ENCODE measurements around the gene SPATA13. TPM values are rescaled to one million over a fixed set of nuclear protein-coding genes. Genes with fewer than 3 reads are reported as not detected.

SPATA13 gene
- total and polyA plus RNA-seq, 2 donors (not counting 1 experiment from before 2014, with no cell fraction given) = 5.7 to 8.3 TPM

DNA sequence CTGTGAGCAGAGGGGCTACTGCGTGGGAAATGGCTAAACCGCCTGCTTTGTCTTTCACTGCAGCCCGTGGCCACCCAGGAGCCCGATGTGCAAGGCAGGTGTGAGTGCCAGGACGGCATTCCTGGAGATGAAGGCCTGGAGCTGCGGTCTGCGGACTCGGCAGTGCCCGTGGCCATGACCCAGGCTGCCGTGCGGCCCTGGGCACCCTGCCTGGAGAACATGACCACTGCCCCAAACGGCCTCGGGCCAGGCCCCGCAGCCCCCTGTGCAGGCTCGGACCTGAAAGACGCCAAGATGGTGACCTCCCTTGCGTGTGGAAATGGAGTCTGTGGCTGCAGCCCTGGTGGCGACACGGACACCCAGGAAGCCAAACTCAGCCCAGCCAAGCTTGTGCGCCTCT is 62.2 kb downstream of the SPATA13 start:
- Histone ChIP-seq H3K27ac (ENCODE audit: low read length in 2 of 2) (no peak overlapping the region), H3K4me1 (ENCODE audit: control insufficient read depth in 2 of 2, insufficient read depth in 2 of 2, low read length in 2 of 2) (peaks cover 17 to 31% of the 10 kb centered on the region in 2 donors), H3K79me2 (ENCODE audit: control insufficient read depth, insufficient read depth, low read length) (no peaks in the 10 kb centered on the region), H3K9me3 (ENCODE audit: control extremely low read depth in 1 of 3, control insufficient read depth in 2 of 3, insufficient read depth in 1 of 3, low read length in 2 of 3) (peaks cover 0 to 1% (median 0%) of the 10 kb centered on the region in 3 donors), H2AFZ (ENCODE audit: insufficient read depth, low read depth, low read length, poor library complexity, severe bottlenecking) (no peak overlapping the region), H3K36me3 (replicated peaks in 1 of 2; ENCODE audit: control extremely low read depth in 1 of 2, control insufficient read depth in 1 of 2, extremely low read depth in 1 of 2, insufficient read depth in 2 of 2, low read length in 1 of 2) (no peaks in the 10 kb centered on the region), H3K4me3 (ENCODE audit: control extremely low read depth in 1 of 5, extremely low read depth in 1 of 5, insufficient read depth in 1 of 5, low read depth in 2 of 5, low read length in 4 of 5) (no peak overlapping the region), H3K27me3 (replicated peaks in 1 of 4; ENCODE audit: control extremely low read depth in 1 of 4, control insufficient read depth in 3 of 4, insufficient read depth in 4 of 4, low read length in 3 of 4) (no peaks in the 10 kb centered on the region), H3K4me2 (replicated peaks; ENCODE audit: low read depth, low read length, poor library complexity, severe bottlenecking) (no peak overlapping the region), H4K20me1 (ENCODE audit: control insufficient read depth, insufficient read depth, low read length, poor library complexity, severe bottlenecking) (no peaks in the 10 kb centered on the region), H3K9ac (ENCODE audit: low read length) (no peak overlapping the region)
- H3K4me3 Mint-ChIP-seq = no peak overlapping the region
- H3K4me1 Mint-ChIP-seq = peaks cover 38% of the 10 kb centered on the region
- intact Hi-C loops (cut with micrococcal nuclease) = loop anchor here (2.0 to 5.0 kb wide), 2 partner anchors 38 to 335 kb away; partner anchors contain the start of gene MIPEP
- H3K27me3 Mint-ChIP-seq = no peaks in the 10 kb centered on the region
- WGBS (ENCODE audit: insufficient coverage) = 98% methylated on average over 20 of the region's 20 CpGs
- no peak overlapping the region for H3K27ac Mint-ChIP-seq
- TF ChIP-seq, protein P1, sequence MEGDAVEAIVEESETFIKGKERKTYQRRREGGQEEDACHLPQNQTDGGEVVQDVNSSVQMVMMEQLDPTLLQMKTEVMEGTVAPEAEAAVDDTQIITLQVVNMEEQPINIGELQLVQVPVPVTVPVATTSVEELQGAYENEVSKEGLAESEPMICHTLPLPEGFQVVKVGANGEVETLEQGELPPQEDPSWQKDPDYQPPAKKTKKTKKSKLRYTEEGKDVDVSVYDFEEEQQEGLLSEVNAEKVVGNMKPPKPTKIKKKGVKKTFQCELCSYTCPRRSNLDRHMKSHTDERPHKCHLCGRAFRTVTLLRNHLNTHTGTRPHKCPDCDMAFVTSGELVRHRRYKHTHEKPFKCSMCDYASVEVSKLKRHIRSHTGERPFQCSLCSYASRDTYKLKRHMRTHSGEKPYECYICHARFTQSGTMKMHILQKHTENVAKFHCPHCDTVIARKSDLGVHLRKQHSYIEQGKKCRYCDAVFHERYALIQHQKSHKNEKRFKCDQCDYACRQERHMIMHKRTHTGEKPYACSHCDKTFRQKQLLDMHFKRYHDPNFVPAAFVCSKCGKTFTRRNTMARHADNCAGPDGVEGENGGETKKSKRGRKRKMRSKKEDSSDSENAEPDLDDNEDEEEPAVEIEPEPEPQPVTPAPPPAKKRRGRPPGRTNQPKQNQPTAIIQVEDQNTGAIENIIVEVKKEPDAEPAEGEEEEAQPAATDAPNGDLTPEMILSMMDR (IDR thresholded peaks at IDR 0.05) = no peak
- TF ChIP-seq EZH2 (IDR thresholded peaks at IDR 0.05; ENCODE audit: borderline replicate concordance, insufficient read depth, low read depth, low read length, poor library complexity, severe bottlenecking) = no peak
- no peaks in the 10 kb centered on the region for H3K9me3 Mint-ChIP-seq (ENCODE audit: insufficient read depth)
- DNase-seq (no peak), ATAC-seq (ENCODE audit: low read depth) (no peak)
- ChIA-PET CTCF (interaction anchor here (1.1 kb wide), 1 partner anchor 202 kb away, joined by 3 read pairs; no protein-coding TSS in a partner anchor), POLR2A (no interaction called here)

DNA sequence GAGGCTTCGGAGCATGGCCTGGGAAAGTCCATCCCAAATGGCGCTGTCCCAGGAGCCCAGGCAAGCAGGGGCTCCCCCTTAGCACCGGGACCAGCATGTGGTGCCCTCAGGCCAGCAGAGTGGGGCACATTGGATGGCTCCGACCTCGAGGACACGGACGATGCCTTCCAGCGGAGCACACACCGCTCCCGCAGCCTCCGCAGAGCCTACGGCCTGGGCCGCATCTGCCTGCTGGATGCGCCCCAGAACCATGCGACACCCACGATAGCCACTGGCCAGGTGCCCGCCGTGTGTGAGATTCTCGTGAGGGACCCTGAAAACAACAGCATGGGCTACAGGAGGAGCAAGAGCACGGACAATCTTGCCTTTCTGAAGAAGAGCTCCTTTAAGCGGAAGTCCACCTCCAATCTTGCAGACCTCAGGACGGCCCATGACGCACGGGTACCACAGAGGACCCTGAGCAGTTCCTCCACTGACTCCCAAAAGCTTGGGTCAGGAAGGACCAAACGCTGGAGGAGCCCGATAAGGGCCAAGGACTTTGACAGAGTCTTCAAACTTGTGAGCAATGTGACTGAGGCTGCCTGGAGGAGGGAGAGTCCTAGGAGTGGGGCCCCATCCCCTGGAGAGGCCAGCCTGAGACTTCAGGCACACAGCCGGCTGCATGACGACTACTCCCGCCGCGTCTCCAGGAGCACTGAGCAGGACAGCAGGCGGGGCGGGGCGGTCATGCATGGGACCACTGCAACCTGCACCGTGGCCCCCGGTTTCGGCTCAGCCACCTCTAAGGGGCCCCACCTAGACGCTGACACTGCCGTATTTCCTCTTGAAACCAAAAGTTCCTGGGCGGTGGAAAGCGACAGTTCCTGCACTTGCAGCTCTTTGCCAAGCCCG is 63.1 kb downstream of the SPATA13 start:
- WGBS (ENCODE audit: insufficient coverage) = 69% methylated on average over 42 of the region's 42 CpGs
- no peaks in the 10 kb centered on the region for H3K27me3 ChIP-seq (replicated peaks in 1 of 4; ENCODE audit: control extremely low read depth in 1 of 4, control insufficient read depth in 3 of 4, insufficient read depth in 4 of 4, low read length in 3 of 4)
- ATAC-seq (ENCODE audit: low read depth) (peak; percentile 64), DNase-seq (peak; percentile 69)
- intact Hi-C loops (cut with micrococcal nuclease) = loop anchor here (2.0 to 5.0 kb wide), 2 partner anchors 37 to 336 kb away; partner anchors contain the start of gene MIPEP
- Mint-ChIP-seq H3K27ac (peak overlapping the region; percentile 92), H3K9me3 (ENCODE audit: insufficient read depth) (no peaks in the 10 kb centered on the region), H3K4me3 (peak overlapping the region; percentile 92), H3K4me1 (peaks cover 31% of the 10 kb centered on the region), H3K27me3 (no peaks in the 10 kb centered on the region)
- no peaks in the 10 kb centered on the region for H3K79me2 ChIP-seq (ENCODE audit: control insufficient read depth, insufficient read depth, low read length)
- H3K9me3 ChIP-seq (ENCODE audit: control extremely low read depth in 1 of 3, control insufficient read depth in 2 of 3, insufficient read depth in 1 of 3, low read length in 2 of 3) = no peaks in the 10 kb centered on the region
- H3K9ac ChIP-seq (ENCODE audit: low read length) = peak overlapping the region; percentile 78
- H4K20me1 ChIP-seq (ENCODE audit: control insufficient read depth, insufficient read depth, low read length, poor library complexity, severe bottlenecking) = no peaks in the 10 kb centered on the region
- ChIA-PET CTCF (interaction anchor here (1.9 to 2.0 kb wide), 2 partner anchors 10 to 47 kb away, joined by 5 to 6 read pairs; no protein-coding TSS in a partner anchor), POLR2A (no interaction called here)
- peak overlapping the region; percentile 59 to 63 for H3K27ac ChIP-seq (ENCODE audit: low read length in 2 of 2)
- no peaks in the 10 kb centered on the region for H3K36me3 ChIP-seq (replicated peaks in 1 of 2; ENCODE audit: control extremely low read depth in 1 of 2, control insufficient read depth in 1 of 2, extremely low read depth in 1 of 2, insufficient read depth in 2 of 2, low read length in 1 of 2)
- H3K4me2 ChIP-seq (replicated peaks; ENCODE audit: low read depth, low read length, poor library complexity, severe bottlenecking) = peak overlapping the region; percentile 86
- peak overlapping the region; percentile 93 for H2AFZ ChIP-seq (ENCODE audit: insufficient read depth, low read depth, low read length, poor library complexity, severe bottlenecking)
- TF ChIP-seq, protein P1 (IDR thresholded peaks at IDR 0.05) = no peak
- TF ChIP-seq EZH2 (IDR thresholded peaks at IDR 0.05; ENCODE audit: borderline replicate concordance, insufficient read depth, low read depth, low read length, poor library complexity, severe bottlenecking) = no peak
- H3K4me3 ChIP-seq (ENCODE audit: control extremely low read depth in 1 of 5, extremely low read depth in 1 of 5, insufficient read depth in 1 of 5, low read depth in 2 of 5, low read length in 4 of 5) = peak overlapping the region; percentile 8 to 71 (median 60)
- peaks cover 16 to 27% of the 10 kb centered on the region in 2 donors for H3K4me1 ChIP-seq (ENCODE audit: control insufficient read depth in 2 of 2, insufficient read depth in 2 of 2, low read length in 2 of 2)

Data from B cell (primary cell).